GM18526 (cell line): ENCODE measurements around the gene ANKLE1.

ENCODE experiments used
- POLR2A ChIP-seq: IDR thresholded peaks from 3 replicates; pipeline ENCODE4 v1.6.1; 2011; ENCODE audit not compliant: insufficient read length; ENCODE audit errors: extremely low read depth

The ANKLE1 gene

GRCh38 chr19:17309965-17310461 is 28.3 kb downstream of the ANKLE1 start:
- no peak for TF ChIP-seq POLR2A

DNA sequence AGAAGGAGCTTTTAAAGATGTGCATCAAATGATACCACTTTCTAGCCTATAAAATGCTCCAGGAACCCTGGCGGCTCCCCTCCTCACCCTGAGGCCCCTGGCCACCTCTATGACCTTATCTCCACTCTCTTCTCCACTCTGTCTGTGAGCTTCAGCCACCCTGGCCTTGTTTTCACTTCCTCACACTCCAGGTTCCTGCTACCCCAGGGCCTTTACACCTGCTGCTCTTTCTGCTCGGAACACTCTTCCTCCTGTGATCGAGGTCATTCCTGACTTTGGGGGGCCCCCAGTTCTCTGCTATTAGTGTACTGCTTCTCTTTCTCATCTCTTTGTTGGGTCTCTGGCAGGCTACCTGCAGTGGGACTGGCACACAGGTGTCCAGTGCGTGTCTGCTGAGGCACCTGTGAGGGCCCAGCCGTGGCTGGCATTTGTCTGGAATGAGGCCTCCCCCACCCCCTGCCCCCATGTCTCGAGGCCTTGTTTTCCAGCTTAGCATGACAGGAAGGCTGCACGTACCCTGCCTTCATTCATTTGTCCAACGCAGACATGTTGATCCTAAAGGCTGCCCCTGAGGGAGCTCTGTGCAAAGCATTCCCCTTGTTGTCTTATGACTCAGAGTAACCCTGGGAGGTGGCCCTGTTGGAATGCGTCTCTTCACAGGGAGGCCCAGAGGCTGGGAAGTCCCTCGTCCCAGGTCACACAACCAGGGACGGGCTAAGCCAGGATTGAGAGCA is 29.9 kb downstream of the ANKLE1 start:
- no peak for TF ChIP-seq POLR2A

DNA sequence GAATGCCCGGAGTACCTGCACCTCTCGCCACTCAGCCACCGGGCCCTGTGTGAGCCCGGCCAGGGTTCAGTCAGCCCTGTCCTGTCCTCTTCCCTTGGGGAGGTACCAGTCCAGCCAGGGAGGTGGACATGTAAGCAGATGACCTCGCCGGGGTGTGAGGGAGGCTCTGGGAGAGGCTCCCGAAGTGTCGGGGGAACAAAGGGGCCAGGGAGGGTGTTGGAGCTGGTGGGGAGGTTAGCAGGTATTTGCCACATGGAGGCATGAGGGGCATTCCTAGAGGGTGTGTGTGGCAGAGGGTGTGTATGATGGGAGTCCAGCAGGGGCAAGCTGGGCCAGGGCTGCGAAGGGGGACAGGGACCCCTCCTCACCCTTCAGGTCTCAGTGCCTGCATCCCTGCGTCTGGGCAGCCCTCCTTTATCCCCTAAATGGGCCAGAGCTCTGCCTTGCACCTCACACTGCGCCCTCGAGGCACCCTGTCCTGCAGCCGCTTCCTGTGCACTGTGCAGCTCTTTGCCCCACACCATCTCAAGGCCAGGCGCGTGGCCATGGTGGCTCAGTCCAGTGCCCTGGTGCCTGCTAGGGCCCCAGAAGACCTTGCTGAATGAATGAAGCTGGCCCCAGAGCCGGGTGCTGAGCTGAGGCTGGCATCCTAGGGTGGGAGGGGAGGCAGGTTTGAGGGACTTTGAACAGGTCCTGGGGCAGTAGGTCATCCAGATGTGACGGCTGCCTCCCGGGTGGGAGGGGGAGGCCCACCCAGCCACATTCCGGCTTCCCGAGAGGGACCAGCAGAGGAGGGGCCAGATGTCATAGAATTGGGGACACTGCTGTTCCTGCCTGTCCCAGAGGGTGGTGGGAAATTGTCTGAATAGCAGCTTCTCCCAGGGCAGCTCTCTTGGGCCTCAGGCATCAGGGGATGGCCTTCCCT is 30.8 kb downstream of the ANKLE1 start:
- TF ChIP-seq POLR2A, result no peak

- no peak for TF ChIP-seq POLR2A
Observed at GRCh38 chr19:17314007-17314593, 32.4 kb downstream of the ANKLE1 start.

- no peak for TF ChIP-seq POLR2A
Observed at GRCh38 chr19:17318966-17319365, 37.3 kb downstream of the ANKLE1 start.

DNA sequence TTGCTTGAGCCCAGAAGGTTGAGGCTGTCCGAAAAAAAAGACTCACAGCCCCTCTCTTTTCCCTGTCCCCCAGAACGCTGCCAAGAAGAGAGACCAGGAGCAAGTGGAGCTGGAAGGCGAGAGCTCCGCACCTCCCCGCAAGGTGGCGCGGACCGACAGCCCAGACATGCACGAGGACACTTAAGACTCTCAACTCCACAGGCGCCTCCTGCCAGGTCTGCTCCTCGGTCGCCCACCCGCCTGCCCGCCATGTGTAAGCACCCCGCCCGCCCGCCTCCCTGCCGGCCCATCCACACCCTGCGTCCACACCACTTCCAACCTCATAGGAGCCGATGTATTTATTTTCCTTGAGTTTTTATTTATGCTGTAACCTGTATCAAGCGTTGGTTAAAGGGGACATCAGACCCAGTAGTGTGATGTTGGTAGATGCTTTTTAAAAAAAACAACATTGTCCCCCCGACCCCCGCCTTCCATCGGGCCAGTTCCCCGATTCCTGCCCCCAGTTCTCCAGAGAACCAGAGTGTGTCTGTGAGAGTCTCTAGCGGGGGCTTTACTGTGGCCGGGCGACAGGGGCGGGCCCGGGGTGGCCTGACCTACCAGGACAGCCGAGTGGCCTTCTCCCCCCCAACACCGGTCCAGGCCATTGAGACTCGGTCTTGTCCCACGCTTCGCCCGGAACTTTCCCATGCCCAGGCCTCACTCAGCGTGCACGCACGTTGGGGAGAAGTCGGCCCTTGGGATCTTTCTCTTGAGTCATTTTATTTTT is 38.0 kb downstream of the ANKLE1 start:
- no peak for TF ChIP-seq POLR2A

- no peak for TF ChIP-seq POLR2A
Observed at GRCh38 chr19:17320435-17320834, 38.7 kb downstream of the ANKLE1 start.

DNA sequence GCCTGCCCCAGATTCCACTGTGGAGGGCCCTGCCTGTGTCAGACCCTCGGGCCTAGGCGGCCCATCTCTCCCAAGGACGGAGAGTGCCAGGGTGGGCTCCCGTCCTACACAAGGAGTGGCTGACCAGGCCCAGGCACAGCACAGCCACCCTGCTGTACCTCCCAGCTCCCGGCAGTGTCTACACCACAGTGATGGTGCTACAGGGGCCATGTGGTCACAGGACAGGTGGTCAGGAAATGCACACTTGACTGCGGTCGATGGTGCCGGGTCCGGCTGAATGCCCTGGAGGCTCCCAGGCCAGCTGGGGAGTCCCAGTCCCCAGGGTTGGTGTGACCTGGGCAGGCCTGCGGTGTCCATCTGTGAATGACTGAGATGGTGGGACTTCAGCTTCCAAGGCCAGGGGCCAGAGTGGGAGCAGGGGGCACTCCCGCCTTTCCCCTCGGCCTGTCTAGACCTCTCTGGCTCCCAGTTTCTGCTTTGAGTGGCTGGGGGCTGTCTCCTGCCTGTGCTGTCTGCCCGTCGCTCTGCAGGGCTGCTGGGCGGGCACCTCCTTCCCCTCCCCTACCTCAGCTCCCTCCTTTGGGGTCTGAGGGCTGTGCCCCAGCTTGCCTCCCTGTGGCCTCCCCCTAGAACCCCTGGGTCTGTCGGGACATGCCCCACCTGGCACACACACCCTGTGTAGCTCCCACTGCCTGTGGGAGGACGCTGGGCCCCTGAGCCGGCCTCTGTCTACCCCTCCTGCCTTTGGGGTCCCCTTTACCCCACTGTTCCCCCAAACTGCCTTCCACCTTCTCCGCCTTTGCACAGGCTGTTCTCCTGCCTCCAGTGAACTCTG is 40.2 kb downstream of the ANKLE1 start:
- no peak for TF ChIP-seq POLR2A

DNA sequence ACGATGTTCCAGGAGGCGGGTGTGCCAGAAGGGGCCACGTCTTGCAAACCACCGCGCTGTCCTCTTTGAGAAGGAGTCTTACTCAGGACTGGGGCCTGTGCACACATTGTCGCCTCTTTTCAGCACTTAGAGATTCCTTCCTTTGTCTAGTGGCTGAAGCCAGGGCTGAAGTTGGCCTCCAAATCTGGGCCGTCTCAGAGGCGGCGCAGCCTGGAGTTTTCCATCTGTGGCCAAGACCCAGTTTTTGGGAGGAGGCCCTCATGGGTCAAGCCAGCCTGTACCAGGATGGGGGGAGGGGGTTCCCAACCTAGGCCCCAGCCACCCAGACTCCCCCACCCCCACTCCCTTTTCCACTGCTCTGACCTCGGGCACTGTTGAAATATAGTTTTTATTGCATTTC is 41.2 kb downstream of the ANKLE1 start:
- no peak for TF ChIP-seq POLR2A

- no peak for TF ChIP-seq POLR2A
Observed at GRCh38 chr19:17323300-17323963, 41.7 kb downstream of the ANKLE1 start.

- no peak for TF ChIP-seq POLR2A
Observed at GRCh38 chr19:17323964-17324332, 42.2 kb downstream of the ANKLE1 start.

DNA sequence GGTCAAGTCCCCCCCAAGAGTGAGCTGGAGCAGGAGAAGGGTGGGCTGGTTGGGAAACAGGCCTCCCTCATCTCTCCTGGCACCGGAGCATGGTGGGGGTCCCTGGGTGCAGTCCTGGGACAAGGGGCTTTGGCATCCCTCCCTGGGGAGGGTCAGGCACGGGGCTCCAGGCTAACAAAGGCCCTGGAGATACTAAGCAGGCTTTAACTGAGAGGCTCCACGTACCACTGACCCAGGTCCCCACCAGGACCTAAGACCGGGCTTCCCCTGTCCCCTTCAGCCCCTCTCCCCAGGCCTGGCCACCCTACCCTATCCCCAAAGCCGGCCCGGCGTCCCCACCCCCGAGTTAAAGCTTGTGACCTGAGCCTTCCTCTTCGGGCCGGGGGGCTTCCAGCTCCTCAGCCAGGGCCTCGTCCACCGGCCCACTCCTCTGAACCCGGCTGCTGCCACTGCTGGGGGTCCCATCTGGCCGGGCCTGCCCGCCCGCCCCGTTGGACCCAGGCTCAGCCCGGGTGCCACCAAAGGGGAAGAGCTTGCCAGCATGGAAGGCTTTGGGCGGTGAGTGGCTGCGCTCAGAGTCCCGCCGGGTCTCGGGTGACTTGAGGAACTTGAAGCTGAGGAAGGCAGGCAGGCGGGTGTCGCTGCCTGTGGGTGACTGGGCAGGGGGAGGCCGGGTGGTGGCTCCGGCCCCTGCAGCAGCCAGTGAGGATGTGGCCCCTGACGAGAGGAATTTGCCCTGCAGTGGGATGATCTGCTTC is 42.8 kb downstream of the ANKLE1 start:
- TF ChIP-seq POLR2A, result no peak

DNA sequence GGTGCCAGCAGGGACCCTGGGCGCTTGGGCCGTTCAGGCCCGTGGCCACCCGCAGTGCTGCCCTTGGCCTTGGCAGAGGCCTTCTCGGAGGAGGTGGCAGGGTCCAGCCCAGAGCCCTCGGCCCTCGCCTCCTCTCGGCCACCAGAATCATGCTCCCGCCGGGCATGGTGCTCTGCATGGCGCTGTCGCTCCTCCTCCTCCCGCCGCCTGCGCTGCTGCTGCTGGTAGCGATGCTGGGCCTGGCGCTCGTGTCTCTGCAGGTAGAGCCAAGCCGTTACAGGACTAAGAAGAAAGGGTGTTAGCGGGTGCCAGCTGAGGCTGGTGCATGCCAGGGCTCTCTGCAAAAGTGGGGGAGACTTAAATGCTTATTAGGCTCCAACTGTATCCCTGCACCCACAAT is 43.4 kb downstream of the ANKLE1 start:
- no peak for TF ChIP-seq POLR2A
